OCI-LY1 (cell line): ENCODE results near the gene PDGFRB.

Experiments used
- H2AFZ ChIP-seq: fragments of 200-600 bp; sonication (generic), shearing (Covaris generic); 2 replicates; pipeline ENCODE4 v1.6.0; 2014; ENCODE audit warnings: antibody characterized with exemption, mild to moderate bottlenecking, low read length
- H3F3A ChIP-seq: fragments of 200-600 bp; sonication (generic), shearing (Covaris generic); 2 replicates; pipeline ENCODE4 v1.6.0; 2014; ENCODE audit warnings: mild to moderate bottlenecking, antibody characterized with exemption, low read length, moderate library complexity; ENCODE audit not compliant: insufficient read depth
- H3K27ac ChIP-seq: fragments of 200-600 bp; sonication (generic); 2 replicates; pipeline ENCODE4 v1.5.1; 2014; ENCODE audit warnings: low read length, mixed run types, mild to moderate bottlenecking, low read depth; ENCODE audit not compliant: poor library complexity, severe bottlenecking
- H3K27me3 ChIP-seq: fragments of 200-600 bp; sonication (generic); 2 replicates; pipeline ENCODE4 v1.6.0; 2014; ENCODE audit warnings: antibody characterized with exemption, mild to moderate bottlenecking, low read length, moderate library complexity; ENCODE audit not compliant: insufficient read depth
- H3K36me3 ChIP-seq: fragments of 200-600 bp; sonication (generic); 2 replicates; pipeline ENCODE4 v1.6.1; 2014; ENCODE audit warnings: mild to moderate bottlenecking, antibody characterized with exemption, low read length, moderate library complexity, mixed read lengths; ENCODE audit not compliant: insufficient read depth
- H3K4me1 ChIP-seq: fragments of 200-600 bp; sonication (generic); 2 replicates; pipeline ENCODE4 v1.5.1; 2014; ENCODE audit warnings: mild to moderate bottlenecking, low read length, moderate library complexity; ENCODE audit not compliant: insufficient read depth, severe bottlenecking
- H3K4me2 ChIP-seq: fragments of 200-600 bp; sonication (generic), shearing (Covaris generic); 2 replicates; pipeline ENCODE4 v1.6.1; 2014; ENCODE audit warnings: low read length
- H3K4me3 ChIP-seq: fragments of 200-600 bp; sonication (generic); 2 replicates; pipeline ENCODE4 v1.5.1; 2014; ENCODE audit warnings: low read length, low read depth, mild to moderate bottlenecking, mixed read lengths; ENCODE audit not compliant: poor library complexity, severe bottlenecking
- H3K79me2 ChIP-seq: fragments of 200-600 bp; shearing (Covaris generic); 2 replicates; pipeline ENCODE4 v1.6.1; 2016; ENCODE audit warnings: mixed run types, low read length, mixed read lengths; ENCODE audit not compliant: insufficient read depth
- H3K9ac ChIP-seq: fragments of 200-600 bp; sonication (generic), shearing (Covaris generic); 2 replicates; pipeline ENCODE4 v1.6.1; 2014; ENCODE audit warnings: mild to moderate bottlenecking, low read length, mixed read lengths
- H3K9me2 ChIP-seq: fragments of 200-600 bp; sonication (generic), shearing (Covaris generic); 2 replicates; pipeline ENCODE4 v1.6.1; 2014; ENCODE audit warnings: low read depth, mild to moderate bottlenecking, low read length, mixed read lengths
- H3K9me3 ChIP-seq: fragments of 200-600 bp; shearing (Covaris generic); 2 replicates; pipeline ENCODE4 v1.6.1; 2014; ENCODE audit warnings: low read length, mixed read lengths
- H4K20me1 ChIP-seq: fragments of 200-600 bp; sonication (generic), shearing (Covaris generic); 2 replicates; pipeline ENCODE4 v1.6.0; 2016; ENCODE audit warnings: mild to moderate bottlenecking, low read length; ENCODE audit not compliant: insufficient read depth
- EZH2 ChIP-seq: fragments of 200-600 bp; sonication (generic), shearing (Covaris generic); IDR thresholded peaks from 2 replicates; pipeline ENCODE4 v1.8.0; 2017; ENCODE audit warnings: borderline replicate concordance, mixed run types, mild to moderate bottlenecking, antibody characterized with exemption, low read length, moderate library complexity, mixed read lengths
- TF ChIP-seq, protein P1 (sequence below): fragments of 200-600 bp; sonication (generic), shearing (Covaris generic); IDR thresholded peaks from 2 replicates; pipeline ENCODE4 v1.5.1; 2017; ENCODE audit warnings: mild to moderate bottlenecking, antibody characterized with exemption, low read length, moderate library complexity, mixed read lengths

The PDGFRB gene

DNA sequence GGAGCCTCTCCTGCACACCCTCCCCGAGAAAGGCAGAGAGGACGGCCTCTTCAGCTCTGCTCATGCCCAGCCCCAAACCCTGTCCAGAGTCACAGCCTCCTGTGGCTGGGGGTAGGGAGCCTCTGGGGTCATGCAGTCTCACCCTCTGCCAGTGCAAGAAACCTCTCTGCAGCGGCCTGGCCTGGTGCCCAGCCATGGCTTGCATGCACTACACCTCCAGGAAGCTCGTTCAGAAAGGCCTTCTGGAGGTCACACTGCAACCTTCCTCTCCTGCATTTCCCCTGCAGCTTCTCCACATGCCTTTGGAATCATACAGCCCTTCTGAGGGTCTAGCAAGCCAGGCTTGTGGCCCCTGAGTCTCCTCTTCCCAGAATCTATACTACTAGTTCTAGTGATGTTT, 87.2 kb downstream of the PDGFRB start:
- Histone ChIP-seq H3K4me1 (no peaks in the 10 kb centered on the region), H3K79me2 (no peaks in the 10 kb centered on the region), H3K4me3 (no peak overlapping the region), H4K20me1 (no peaks in the 10 kb centered on the region), H3F3A (no peaks in the 10 kb centered on the region), H3K4me2 (no peak overlapping the region), H3K36me3 (no peaks in the 10 kb centered on the region), H3K27me3 (peaks cover 11% of the 10 kb centered on the region; the same call in 1 of the 2 replicates), H3K9me2 (no peaks in the 10 kb centered on the region), H3K27ac (no peak overlapping the region), H3K9ac (no peak overlapping the region), H3K9me3 (no peaks in the 10 kb centered on the region), H2AFZ (no peak overlapping the region)
- no peak for TF ChIP-seq EZH2
- TF ChIP-seq, protein P1, sequence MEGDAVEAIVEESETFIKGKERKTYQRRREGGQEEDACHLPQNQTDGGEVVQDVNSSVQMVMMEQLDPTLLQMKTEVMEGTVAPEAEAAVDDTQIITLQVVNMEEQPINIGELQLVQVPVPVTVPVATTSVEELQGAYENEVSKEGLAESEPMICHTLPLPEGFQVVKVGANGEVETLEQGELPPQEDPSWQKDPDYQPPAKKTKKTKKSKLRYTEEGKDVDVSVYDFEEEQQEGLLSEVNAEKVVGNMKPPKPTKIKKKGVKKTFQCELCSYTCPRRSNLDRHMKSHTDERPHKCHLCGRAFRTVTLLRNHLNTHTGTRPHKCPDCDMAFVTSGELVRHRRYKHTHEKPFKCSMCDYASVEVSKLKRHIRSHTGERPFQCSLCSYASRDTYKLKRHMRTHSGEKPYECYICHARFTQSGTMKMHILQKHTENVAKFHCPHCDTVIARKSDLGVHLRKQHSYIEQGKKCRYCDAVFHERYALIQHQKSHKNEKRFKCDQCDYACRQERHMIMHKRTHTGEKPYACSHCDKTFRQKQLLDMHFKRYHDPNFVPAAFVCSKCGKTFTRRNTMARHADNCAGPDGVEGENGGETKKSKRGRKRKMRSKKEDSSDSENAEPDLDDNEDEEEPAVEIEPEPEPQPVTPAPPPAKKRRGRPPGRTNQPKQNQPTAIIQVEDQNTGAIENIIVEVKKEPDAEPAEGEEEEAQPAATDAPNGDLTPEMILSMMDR, result no peak

DNA sequence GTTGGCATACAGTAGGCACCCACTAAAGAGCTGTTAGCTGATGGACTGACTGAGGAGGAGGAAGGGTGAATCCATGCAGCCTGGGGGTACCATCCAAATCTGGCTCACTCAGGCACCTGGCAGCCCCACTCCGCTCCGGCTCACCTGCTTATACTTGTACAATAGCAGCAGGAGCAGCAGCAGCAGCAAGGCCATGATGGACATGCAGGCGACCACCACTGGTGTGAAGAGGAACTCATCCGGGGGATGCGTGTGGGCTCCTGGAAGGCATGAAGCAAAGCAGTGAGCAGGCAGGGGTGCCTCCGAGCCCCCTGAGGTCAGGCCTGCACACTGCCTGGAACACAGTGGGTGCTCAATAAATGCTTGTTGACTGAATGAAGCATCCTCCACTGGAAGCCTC, 87.6 kb downstream of the PDGFRB start:
- Histone ChIP-seq H3F3A (no peaks in the 10 kb centered on the region), H3K79me2 (no peaks in the 10 kb centered on the region), H3K4me1 (no peaks in the 10 kb centered on the region), H3K4me3 (no peak overlapping the region), H3K27ac (no peak overlapping the region), H3K9ac (no peak overlapping the region), H3K36me3 (no peaks in the 10 kb centered on the region), H2AFZ (no peak overlapping the region), H3K9me2 (no peaks in the 10 kb centered on the region), H3K9me3 (no peaks in the 10 kb centered on the region), H3K4me2 (no peak overlapping the region), H4K20me1 (no peaks in the 10 kb centered on the region), H3K27me3 (peaks cover 9% of the 10 kb centered on the region; the same call in 1 of the 2 replicates)
- TF ChIP-seq EZH2, result no peak
- TF ChIP-seq, protein P1, result no peak

DNA sequence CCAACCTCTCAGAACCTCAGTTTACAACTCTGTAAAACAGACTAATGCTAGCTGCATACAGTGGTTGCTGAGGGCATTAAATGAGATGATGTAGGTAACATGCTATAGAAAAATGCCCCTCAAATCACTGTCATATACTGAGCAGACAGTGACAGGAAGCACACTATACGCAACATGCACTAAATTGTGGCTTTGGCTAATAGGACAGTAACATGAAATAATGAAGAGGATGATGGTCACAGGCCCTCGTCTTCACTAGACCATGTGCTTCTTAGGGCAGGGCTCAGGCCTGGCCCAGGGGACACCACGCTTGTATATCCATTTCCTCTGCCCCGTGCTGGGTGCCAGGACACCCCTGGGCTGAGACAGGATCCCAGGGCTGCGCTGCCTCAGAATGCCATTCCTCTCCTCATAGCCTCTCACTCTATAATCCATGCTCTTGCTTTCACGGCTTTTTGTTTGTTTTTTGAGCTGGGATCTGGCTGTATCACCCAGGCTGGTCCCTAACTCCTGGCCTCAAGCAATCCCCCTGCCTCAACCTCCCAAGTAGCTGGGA, 88.2 kb downstream of the PDGFRB start:
- Histone ChIP-seq H3K4me2 (no peak overlapping the region), H3K27ac (no peak overlapping the region), H3K9me2 (no peaks in the 10 kb centered on the region), H3K79me2 (no peaks in the 10 kb centered on the region), H3K9ac (no peak overlapping the region), H3F3A (no peaks in the 10 kb centered on the region), H3K4me3 (no peak overlapping the region), H3K36me3 (no peaks in the 10 kb centered on the region), H3K4me1 (no peaks in the 10 kb centered on the region), H3K27me3 (peaks cover 9% of the 10 kb centered on the region; the same call in 1 of the 2 replicates), H3K9me3 (no peaks in the 10 kb centered on the region), H2AFZ (no peak overlapping the region), H4K20me1 (no peaks in the 10 kb centered on the region)
- TF ChIP-seq EZH2, result no peak
- TF ChIP-seq, protein P1, result no peak
